A673 (cell line): ENCODE data around the gene SAP130.

ENCODE experiments used
- EZH2 ChIP-seq: fragments of 200-600 bp; sonication (generic); IDR thresholded peaks from 2 replicates; pipeline ENCODE4 v1.6.1; 2017; ENCODE audit warnings: borderline replicate concordance, low read depth, mild to moderate bottlenecking, mixed read lengths, antibody characterized with exemption, low read length; ENCODE audit not compliant: poor library complexity, severe bottlenecking
- TF ChIP-seq, protein P1 (sequence below): fragments of 300-800, 200-600 bp; sonication (generic); conservative IDR thresholded peaks from 2 replicates; pipeline ENCODE4 v1.5.1; 2017; ENCODE audit warnings: low read depth, mild to moderate bottlenecking, antibody characterized with exemption, low read length, moderate library complexity, mixed read lengths

DNA sequence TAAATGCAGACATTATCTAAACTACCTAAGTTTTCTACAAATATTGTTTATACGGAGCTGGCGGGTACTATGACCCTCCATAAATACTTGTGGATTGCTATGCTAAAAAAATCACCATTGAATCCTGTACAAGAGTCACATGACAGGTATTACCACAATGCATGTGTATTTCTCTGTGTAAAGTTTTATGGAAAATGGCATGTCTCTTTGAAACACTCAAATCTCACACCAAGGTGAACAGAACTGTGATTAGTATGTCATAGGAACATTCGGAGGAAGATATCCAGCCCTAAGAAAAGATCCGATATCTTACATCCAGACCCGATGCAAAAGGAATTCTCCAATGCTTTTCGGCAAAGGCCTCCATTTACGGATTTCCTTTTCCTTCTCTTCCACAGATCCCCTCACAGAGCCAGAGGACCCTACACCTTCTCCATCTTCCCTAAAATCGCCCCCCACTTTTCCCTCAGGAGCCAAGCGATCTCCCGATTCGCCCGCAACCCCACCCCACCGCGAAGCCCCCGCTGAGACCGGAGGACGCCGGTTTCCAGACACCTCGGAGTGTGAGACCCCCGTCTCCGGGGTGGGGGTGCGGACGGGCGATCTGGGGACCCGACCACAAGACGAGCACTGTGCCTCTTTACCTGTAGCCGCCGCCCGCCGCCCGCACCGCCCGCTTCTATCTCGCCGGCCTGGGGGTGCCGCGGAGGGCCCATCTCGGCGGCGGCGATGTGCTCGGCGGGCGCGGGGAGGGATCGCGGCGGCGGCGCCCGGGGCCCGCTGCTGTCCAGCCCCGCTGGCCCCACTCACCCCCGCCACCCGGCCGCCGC is 1.2 kb downstream of the SAP130 start:
- TF ChIP-seq, protein P1, sequence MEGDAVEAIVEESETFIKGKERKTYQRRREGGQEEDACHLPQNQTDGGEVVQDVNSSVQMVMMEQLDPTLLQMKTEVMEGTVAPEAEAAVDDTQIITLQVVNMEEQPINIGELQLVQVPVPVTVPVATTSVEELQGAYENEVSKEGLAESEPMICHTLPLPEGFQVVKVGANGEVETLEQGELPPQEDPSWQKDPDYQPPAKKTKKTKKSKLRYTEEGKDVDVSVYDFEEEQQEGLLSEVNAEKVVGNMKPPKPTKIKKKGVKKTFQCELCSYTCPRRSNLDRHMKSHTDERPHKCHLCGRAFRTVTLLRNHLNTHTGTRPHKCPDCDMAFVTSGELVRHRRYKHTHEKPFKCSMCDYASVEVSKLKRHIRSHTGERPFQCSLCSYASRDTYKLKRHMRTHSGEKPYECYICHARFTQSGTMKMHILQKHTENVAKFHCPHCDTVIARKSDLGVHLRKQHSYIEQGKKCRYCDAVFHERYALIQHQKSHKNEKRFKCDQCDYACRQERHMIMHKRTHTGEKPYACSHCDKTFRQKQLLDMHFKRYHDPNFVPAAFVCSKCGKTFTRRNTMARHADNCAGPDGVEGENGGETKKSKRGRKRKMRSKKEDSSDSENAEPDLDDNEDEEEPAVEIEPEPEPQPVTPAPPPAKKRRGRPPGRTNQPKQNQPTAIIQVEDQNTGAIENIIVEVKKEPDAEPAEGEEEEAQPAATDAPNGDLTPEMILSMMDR, result no peak
- TF ChIP-seq EZH2, result no peak
